ENCODE data around the gene DOK6. TPM values are rescaled to one million over a fixed set of nuclear protein-coding genes. Genes with fewer than 3 reads are reported as not detected.

Gene DOK6
- total and polyA plus RNA-seq, 10 of the 15 experiments (the other 5 are each of a cell fraction or from before 2014, with no cell fraction given) = 0.01 to 0.09 (median 0.04) TPM; not detected in 4

GRCh38 chr18:69774831-69775230 is 374.1 kb downstream of the DOK6 start:
- intact Hi-C loops (cut with micrococcal nuclease; ENCODE audit: unreplicated experiment) (no loop called here), in situ Hi-C loops (cut with MboI) (no loop called here)
- no peak for TF ChIP-seq GABPA (IDR thresholded peaks at IDR 0.05; ENCODE audit: low read depth)
- TF ChIP-seq HDAC2 (IDR thresholded peaks at IDR 0.05) = no peak
- TF ChIP-seq TAF1 (IDR thresholded peaks at IDR 0.05; ENCODE audit: borderline replicate concordance, low read depth, low read length) = no peak
- no peak for TF ChIP-seq TBL1XR1 (IDR thresholded peaks at IDR 0.05; ENCODE audit: low read depth, low read length)
- TF ChIP-seq PAX8 (IDR thresholded peaks at IDR 0.05) = no peak
- TF ChIP-seq ATF3 (IDR thresholded peaks at IDR 0.05; ENCODE audit: borderline replicate concordance, extremely low read depth, low read depth, low read length) = no peak
- TF ChIP-seq CHD1 (IDR thresholded peaks at IDR 0.05; ENCODE audit: low read depth, low read length) = no peak
- ATAC-seq = no peak
- Histone ChIP-seq H3K4me2 (ENCODE audit: control insufficient read depth, insufficient read depth) (no peak overlapping the region), H4K20me1 (ENCODE audit: control insufficient read depth, insufficient read depth) (no peaks in the 10 kb centered on the region), H2AFZ (ENCODE audit: control insufficient read depth, low read depth, low read length) (no peak overlapping the region), H3K27ac (ENCODE audit: control insufficient read depth, insufficient read depth) (no peak overlapping the region), H3K9me3 (replicated peaks; ENCODE audit: control insufficient read depth, insufficient read depth, low read length) (no peaks in the 10 kb centered on the region), H3K27me3 (replicated peaks in 1 of 2; ENCODE audit: control insufficient read depth in 2 of 2, insufficient read depth in 2 of 2, low read length in 1 of 2) (no peaks in the 10 kb centered on the region), H3K9ac (ENCODE audit: control insufficient read depth, insufficient read depth, low read length) (no peak overlapping the region), H3K4me1 (ENCODE audit: control insufficient read depth, insufficient read depth, low read length) (no peaks in the 10 kb centered on the region), H3K36me3 (ENCODE audit: control insufficient read depth in 2 of 2, insufficient read depth in 2 of 2, low read length in 1 of 2) (no peaks in the 10 kb centered on the region), H3K79me2 (ENCODE audit: control insufficient read depth, insufficient read depth, low read length) (no peaks in the 10 kb centered on the region), H3K4me3 (no peak overlapping the region)
- ChIA-PET CTCF (no interaction called here), SMC1A (ENCODE audit: uncharacterized antibody, unreplicated experiment) (no interaction called here), POLR2A (no interaction called here), RAD21 (ENCODE audit: unreplicated experiment) (no interaction called here)
- FAIRE-seq = no peak
- BruUV-seq (replicated peaks) = no TSS peak
- no peak for DNase-seq (ENCODE audit: low read depth, low spot score)
- 10% methylated on average over 3 of the region's 3 CpGs for WGBS (ENCODE audit: insufficient coverage, insufficient replicate concordance, low lambda C conversion rate, missing lambda C conversion rate)

GRCh38 chr18:69777248-69777647 is 376.6 kb downstream of the DOK6 start:
- Histone ChIP-seq H2AFZ (ENCODE audit: control insufficient read depth, low read depth, low read length) (no peak overlapping the region), H4K20me1 (ENCODE audit: control insufficient read depth, insufficient read depth) (no peaks in the 10 kb centered on the region), H3K36me3 (ENCODE audit: control insufficient read depth in 2 of 2, insufficient read depth in 2 of 2, low read length in 1 of 2) (no peaks in the 10 kb centered on the region), H3K27ac (ENCODE audit: control insufficient read depth, insufficient read depth) (no peak overlapping the region), H3K9ac (ENCODE audit: control insufficient read depth, insufficient read depth, low read length) (no peak overlapping the region), H3K4me2 (ENCODE audit: control insufficient read depth, insufficient read depth) (no peak overlapping the region), H3K27me3 (replicated peaks in 1 of 2; ENCODE audit: control insufficient read depth in 2 of 2, insufficient read depth in 2 of 2, low read length in 1 of 2) (no peaks in the 10 kb centered on the region), H3K9me3 (replicated peaks; ENCODE audit: control insufficient read depth, insufficient read depth, low read length) (no peaks in the 10 kb centered on the region), H3K79me2 (ENCODE audit: control insufficient read depth, insufficient read depth, low read length) (no peaks in the 10 kb centered on the region), H3K4me3 (no peak overlapping the region), H3K4me1 (ENCODE audit: control insufficient read depth, insufficient read depth, low read length) (no peaks in the 10 kb centered on the region)
- ATAC-seq (no peak), FAIRE-seq (no peak), DNase-seq (ENCODE audit: low read depth, low spot score) (no peak)
- POLR2A ChIA-PET = no interaction called here
- in situ Hi-C loops (cut with MboI) = no loop called here
- RAD21 ChIA-PET (ENCODE audit: unreplicated experiment) = no interaction called here
- no TSS peak for BruUV-seq (replicated peaks)
- CTCF ChIA-PET = no interaction called here
- SMC1A ChIA-PET (ENCODE audit: uncharacterized antibody, unreplicated experiment) = no interaction called here
- intact Hi-C loops (cut with micrococcal nuclease; ENCODE audit: unreplicated experiment) = no loop called here
- TF ChIP-seq SREBF2 (IDR thresholded peaks at IDR 0.05; ENCODE audit: low read length) (no peak), MTA3 (IDR thresholded peaks at IDR 0.05; ENCODE audit: borderline replicate concordance, low read length) (no peak), CBX3 (IDR thresholded peaks at IDR 0.05; ENCODE audit: borderline replicate concordance, low read depth) (no peak), NFYA (IDR thresholded peaks at IDR 0.05; ENCODE audit: borderline replicate concordance, low read depth, low read length) (no peak), IKZF2 (IDR thresholded peaks at IDR 0.05) (no peak), CEBPB (IDR thresholded peaks at IDR 0.05; ENCODE audit: borderline replicate concordance in 1 of 2, low read depth in 2 of 2, low read length in 2 of 2) (no peak)
- TF ChIP-seq, protein P1, sequence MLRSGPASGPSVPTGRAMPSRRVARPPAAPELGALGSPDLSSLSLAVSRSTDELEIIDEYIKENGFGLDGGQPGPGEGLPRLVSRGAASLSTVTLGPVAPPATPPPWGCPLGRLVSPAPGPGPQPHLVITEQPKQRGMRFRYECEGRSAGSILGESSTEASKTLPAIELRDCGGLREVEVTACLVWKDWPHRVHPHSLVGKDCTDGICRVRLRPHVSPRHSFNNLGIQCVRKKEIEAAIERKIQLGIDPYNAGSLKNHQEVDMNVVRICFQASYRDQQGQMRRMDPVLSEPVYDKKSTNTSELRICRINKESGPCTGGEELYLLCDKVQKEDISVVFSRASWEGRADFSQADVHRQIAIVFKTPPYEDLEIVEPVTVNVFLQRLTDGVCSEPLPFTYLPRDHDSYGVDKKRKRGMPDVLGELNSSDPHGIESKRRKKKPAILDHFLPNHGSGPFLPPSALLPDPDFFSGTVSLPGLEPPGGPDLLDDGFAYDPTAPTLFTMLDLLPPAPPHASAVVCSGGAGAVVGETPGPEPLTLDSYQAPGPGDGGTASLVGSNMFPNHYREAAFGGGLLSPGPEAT (IDR thresholded peaks at IDR 0.05; ENCODE audit: low read depth) = no peak
- TF ChIP-seq, protein P2, sequence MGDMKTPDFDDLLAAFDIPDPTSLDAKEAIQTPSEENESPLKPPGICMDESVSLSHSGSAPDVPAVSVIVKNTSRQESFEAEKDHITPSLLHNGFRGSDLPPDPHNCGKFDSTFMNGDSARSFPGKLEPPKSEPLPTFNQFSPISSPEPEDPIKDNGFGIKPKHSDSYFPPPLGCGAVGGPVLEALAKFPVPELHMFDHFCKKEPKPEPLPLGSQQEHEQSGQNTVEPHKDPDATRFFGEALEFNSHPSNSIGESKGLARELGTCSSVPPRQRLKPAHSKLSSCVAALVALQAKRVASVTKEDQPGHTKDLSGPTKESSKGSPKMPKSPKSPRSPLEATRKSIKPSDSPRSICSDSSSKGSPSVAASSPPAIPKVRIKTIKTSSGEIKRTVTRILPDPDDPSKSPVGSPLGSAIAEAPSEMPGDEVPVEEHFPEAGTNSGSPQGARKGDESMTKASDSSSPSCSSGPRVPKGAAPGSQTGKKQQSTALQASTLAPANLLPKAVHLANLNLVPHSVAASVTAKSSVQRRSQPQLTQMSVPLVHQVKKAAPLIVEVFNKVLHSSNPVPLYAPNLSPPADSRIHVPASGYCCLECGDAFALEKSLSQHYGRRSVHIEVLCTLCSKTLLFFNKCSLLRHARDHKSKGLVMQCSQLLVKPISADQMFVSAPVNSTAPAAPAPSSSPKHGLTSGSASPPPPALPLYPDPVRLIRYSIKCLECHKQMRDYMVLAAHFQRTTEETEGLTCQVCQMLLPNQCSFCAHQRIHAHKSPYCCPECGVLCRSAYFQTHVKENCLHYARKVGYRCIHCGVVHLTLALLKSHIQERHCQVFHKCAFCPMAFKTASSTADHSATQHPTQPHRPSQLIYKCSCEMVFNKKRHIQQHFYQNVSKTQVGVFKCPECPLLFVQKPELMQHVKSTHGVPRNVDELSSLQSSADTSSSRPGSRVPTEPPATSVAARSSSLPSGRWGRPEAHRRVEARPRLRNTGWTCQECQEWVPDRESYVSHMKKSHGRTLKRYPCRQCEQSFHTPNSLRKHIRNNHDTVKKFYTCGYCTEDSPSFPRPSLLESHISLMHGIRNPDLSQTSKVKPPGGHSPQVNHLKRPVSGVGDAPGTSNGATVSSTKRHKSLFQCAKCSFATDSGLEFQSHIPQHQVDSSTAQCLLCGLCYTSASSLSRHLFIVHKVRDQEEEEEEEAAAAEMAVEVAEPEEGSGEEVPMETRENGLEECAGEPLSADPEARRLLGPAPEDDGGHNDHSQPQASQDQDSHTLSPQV (IDR thresholded peaks at IDR 0.05) = no peak
